KMS-11 (cell line): ENCODE results near the gene ATRN.
"Not testable (repeated sequence)": the region's sequence is repeated elsewhere in the genome, so short reads cannot be mapped to it uniquely, and the experiment has no call there.

Experiments
- H2AFZ ChIP-seq: fragments of 200-600 bp; sonication (generic); 2 replicates; pipeline ENCODE4 v1.6.1; 2016; ENCODE audit warnings: antibody characterized with exemption, mixed run types, low read depth
- H3K27ac ChIP-seq: fragments of 200-600 bp; sonication (generic); 2 replicates; pipeline ENCODE4 v1.6.1; 2016; ENCODE audit warnings: mild to moderate bottlenecking, mixed run types
- H3K27me3 ChIP-seq: fragments of 200-600 bp; sonication (generic); 2 replicates; pipeline ENCODE4 v1.6.1; 2017; ENCODE audit warnings: mild to moderate bottlenecking, low read depth, mixed run types, moderate library complexity; ENCODE audit not compliant: insufficient read depth
- H3K36me3 ChIP-seq: fragments of 200-600 bp; sonication (generic); 2 replicates; pipeline ENCODE4 v1.6.1; 2017; ENCODE audit warnings: mild to moderate bottlenecking, mixed run types; ENCODE audit not compliant: insufficient read depth
- H3K4me1 ChIP-seq: fragments of 200-600 bp; sonication (generic); 2 replicates; pipeline ENCODE4 v1.6.1; 2016; ENCODE audit warnings: mild to moderate bottlenecking, low read depth, mixed run types; ENCODE audit not compliant: poor library complexity, severe bottlenecking
- H3K4me2 ChIP-seq: fragments of 200-600 bp; sonication (generic); 2 replicates; pipeline ENCODE4 v1.7.0; 2016; ENCODE audit warnings: mild to moderate bottlenecking, mixed run types
- H3K4me3 ChIP-seq: fragments of 200-600 bp; sonication (generic); IDR thresholded peaks from 2 replicates; pipeline ENCODE4 v1.6.1; 2017; ENCODE audit warnings: low read depth, low read length, mixed read lengths; ENCODE audit not compliant: insufficient read depth
- H3K79me2 ChIP-seq: fragments of 200-600 bp; sonication (generic); 2 replicates; pipeline ENCODE4 v1.6.1; 2016; ENCODE audit warnings: low read depth, mixed run types; ENCODE audit not compliant: insufficient read depth
- H3K9ac ChIP-seq: fragments of 200-600 bp; sonication (generic); 2 replicates; pipeline ENCODE4 v1.6.1; 2016; ENCODE audit warnings: mild to moderate bottlenecking, mixed run types
- H4K20me1 ChIP-seq: fragments of 200-600 bp; sonication (generic); 2 replicates; pipeline ENCODE4 v1.6.1; 2016; ENCODE audit warnings: mild to moderate bottlenecking, mixed run types; ENCODE audit not compliant: insufficient read depth
- TF ChIP-seq, protein P1 (sequence below): fragments of 200-600 bp; sonication (generic); conservative IDR thresholded peaks from 2 replicates; pipeline ENCODE4 v1.6.1; 2017; ENCODE audit warnings: low read depth, mild to moderate bottlenecking, antibody characterized with exemption, low read length, moderate library complexity, mixed read lengths

ATRN gene

DNA sequence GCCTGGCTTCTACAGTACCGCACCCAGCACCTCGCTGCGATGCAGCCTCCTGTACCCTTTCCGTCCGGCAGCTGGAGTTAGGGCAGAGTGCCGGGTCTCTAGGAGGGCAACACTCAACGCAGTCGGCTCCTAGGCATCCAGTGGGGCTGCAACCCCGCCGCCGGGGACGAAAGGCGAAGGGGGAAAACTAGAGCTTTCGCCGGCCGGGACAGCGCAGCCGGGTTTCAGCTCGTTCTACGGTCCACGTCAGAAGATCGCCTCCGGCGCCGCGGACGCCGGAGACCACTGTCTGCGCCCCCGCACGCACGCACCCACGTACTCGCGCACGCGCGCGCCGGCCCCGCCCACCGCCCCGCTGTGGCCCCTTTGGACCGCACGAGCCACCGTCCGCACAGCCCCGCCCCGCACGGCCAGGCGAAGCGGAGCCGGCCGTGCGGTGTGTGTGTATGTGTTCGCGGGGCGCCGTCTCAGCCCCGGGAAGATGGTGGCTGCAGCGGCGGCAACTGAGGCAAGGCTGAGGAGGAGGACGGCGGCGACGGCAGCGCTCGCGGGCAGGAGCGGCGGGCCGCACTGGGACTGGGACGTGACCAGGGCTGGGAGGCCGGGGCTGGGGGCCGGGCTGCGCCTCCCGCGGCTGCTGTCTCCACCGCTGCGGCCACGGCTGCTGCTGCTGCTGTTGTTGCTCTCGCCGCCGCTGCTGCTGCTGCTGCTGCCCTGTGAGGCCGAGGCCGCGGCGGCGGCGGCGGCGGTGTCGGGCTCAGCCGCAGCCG is at the start of gene ATRN:
Gene ATRN, plus strand, starts transcription at position 392 of the 770 bp plus-strand sequence. Its CDS starts 90 bp downstream, at position 482.
- H3K4me1 ChIP-seq, result peaks cover 8% of the 10 kb centered on the region

DNA sequence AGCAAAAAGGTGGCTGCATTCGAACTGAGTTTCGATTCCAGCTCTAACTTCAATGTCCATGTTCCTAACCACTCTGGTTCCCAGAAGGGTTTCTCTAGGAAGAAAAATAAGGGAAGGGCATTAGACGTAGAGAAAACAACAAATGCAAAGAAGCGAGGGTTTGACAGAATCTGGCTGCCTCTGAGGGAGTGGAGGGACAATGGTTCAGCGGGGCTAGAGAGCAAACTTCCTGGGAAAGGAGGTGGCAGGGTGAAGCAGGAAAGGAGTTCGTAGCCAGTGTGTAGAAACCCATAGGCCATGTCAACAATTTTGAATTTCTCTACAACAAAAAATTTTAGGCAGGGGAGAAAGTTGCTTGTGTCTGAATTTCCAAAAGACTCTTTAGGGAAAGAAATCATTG is 48.8 kb upstream of the ATRN start:
- Histone ChIP-seq H3K4me2 (no peak overlapping the region), H3K4me1 (peaks cover 15% of the 10 kb centered on the region), H3K36me3 (no peaks in the 10 kb centered on the region), H3K27ac (no peak overlapping the region), H2AFZ (no peak overlapping the region), H3K4me3 (no peak overlapping the region), H3K79me2 (no peaks in the 10 kb centered on the region), H3K9ac (no peak overlapping the region), H3K27me3 (no peaks in the 10 kb centered on the region), H4K20me1 (no peaks in the 10 kb centered on the region)
- TF ChIP-seq, protein P1, sequence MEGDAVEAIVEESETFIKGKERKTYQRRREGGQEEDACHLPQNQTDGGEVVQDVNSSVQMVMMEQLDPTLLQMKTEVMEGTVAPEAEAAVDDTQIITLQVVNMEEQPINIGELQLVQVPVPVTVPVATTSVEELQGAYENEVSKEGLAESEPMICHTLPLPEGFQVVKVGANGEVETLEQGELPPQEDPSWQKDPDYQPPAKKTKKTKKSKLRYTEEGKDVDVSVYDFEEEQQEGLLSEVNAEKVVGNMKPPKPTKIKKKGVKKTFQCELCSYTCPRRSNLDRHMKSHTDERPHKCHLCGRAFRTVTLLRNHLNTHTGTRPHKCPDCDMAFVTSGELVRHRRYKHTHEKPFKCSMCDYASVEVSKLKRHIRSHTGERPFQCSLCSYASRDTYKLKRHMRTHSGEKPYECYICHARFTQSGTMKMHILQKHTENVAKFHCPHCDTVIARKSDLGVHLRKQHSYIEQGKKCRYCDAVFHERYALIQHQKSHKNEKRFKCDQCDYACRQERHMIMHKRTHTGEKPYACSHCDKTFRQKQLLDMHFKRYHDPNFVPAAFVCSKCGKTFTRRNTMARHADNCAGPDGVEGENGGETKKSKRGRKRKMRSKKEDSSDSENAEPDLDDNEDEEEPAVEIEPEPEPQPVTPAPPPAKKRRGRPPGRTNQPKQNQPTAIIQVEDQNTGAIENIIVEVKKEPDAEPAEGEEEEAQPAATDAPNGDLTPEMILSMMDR, result no peak

More for the DNA sequence above, at the start of gene ATRN:
- Histone ChIP-seq H2AFZ (peak within 1 kb of the TSS; percentile 81), H3K4me3 (no peak within 1 kb of the TSS), H3K9ac (peak within 1 kb of the TSS; percentile 53; the same call in 1 of the 2 replicates), H3K27me3 (no peaks in the 10 kb centered on the region), H3K27ac (no peak within 1 kb of the TSS), H3K79me2 (peaks cover 7% of the 10 kb centered on the region; the same call in 1 of the 2 replicates), H3K4me2 (peak within 1 kb of the TSS; percentile 96), H4K20me1 (no peaks in the 10 kb centered on the region), H3K36me3 (no peaks in the 10 kb centered on the region)
- TF ChIP-seq, protein P1, result no peak

DNA sequence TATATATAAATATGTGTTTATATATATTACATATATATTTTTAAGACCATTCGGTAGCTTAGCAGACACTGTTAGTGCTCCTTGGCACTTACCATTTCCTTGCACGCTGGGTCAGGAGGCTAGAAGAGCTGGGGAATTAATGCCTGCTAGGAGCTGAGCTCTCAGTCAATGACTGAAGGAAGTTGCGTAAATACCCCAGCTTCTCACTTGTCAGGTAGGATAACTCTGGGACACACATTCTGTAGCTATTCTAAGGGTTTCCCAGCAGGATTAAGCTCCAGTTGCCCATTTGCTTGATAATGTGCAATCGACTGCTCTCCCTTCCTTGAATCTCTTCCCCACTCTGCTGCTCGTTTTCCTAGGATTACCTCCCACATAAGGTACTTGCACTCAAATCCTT is 47.7 kb upstream of the ATRN start:
- Histone ChIP-seq H3K79me2 (no peaks in the 10 kb centered on the region), H3K4me3 (no peak overlapping the region), H3K27ac (no peak overlapping the region), H3K27me3 (no peaks in the 10 kb centered on the region), H3K36me3 (no peaks in the 10 kb centered on the region), H3K4me1 (peaks cover 15% of the 10 kb centered on the region), H3K9ac (no peak overlapping the region), H3K4me2 (no peak overlapping the region), H4K20me1 (no peaks in the 10 kb centered on the region), H2AFZ (no peak overlapping the region)
- TF ChIP-seq, protein P1, result no peak

DNA sequence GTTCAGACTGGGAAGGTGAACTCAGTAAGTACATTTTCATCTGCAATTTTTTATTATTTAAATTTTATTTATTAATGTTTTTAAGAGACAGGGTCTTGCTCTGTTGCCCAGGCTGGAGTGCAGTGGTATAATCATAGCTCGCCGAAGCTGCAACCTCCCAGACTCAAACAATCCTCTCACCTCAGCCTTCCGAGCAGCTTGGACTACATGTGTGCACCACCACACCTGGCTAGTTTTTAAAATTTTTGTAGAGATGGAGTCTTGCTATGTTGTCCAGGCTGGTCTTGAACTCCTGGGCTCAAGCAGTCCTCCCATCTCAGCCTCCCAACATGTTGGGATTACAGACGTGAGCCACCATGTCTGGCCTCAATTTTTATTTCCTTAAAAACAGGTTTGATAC is 44.1 kb upstream of the ATRN start:
- H3K4me3 ChIP-seq, H3K4me2 ChIP-seq, H3K27ac ChIP-seq, H2AFZ ChIP-seq, H3K27me3 ChIP-seq, H3K9ac ChIP-seq, H3K36me3 ChIP-seq, H3K4me1 ChIP-seq, H3K79me2 ChIP-seq, H4K20me1 ChIP-seq: not testable (repeated sequence)

DNA sequence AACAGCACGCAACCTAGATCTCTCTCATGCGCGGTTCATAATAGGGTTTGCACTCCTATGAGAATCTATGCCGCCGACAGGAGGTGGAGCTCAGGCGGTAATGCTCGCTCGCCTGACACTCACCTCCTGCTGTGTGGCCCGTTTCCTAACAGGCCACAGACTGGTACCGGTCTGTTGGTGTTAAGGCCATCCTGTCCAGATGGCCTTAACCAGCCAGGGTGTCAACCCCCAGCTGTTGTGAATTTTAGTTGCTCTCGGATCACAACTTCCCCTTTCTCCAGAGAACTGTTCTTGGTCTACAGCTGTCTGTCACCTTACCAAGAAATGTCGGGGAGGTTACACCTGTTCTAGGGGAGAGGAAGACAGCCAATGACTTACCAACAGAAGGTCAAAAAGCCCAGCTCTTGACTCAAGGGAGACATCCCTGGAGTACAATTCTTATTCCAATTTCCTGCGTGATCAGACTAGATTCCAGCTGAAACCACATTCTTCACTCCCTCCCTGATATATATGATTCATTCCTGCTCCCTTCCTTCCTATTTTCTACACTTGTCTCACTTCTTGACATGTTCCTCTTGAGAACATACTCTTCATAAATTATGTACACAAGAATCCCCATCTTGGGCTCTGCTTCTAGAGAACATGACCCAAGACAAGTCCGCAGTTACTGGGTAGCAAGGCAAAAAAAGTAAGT is 40.3 kb upstream of the ATRN start:
- no peaks in the 10 kb centered on the region for H4K20me1 ChIP-seq
- no peak overlapping the region for H3K4me3 ChIP-seq
- no peaks in the 10 kb centered on the region for H3K27me3 ChIP-seq
- no peaks in the 10 kb centered on the region for H3K79me2 ChIP-seq
- TF ChIP-seq, protein P1, result no peak
- no peak overlapping the region for H3K27ac ChIP-seq
- H3K4me2 ChIP-seq, result no peak overlapping the region
- H3K36me3 ChIP-seq, result no peaks in the 10 kb centered on the region
- H3K9ac ChIP-seq, result no peak overlapping the region
- H3K4me1 ChIP-seq, result no peaks in the 10 kb centered on the region
- H2AFZ ChIP-seq, result no peak overlapping the region
